H1 (cell line): ENCODE measurements around the gene TACR2. TPM values are rescaled to one million over a fixed set of nuclear protein-coding genes. Genes with fewer than 3 reads are reported as not detected.

ENCODE experiments used
- CTCF ChIA-PET: fragments of 300-600 bp; sonication (Branson Sonifier 250); formaldehyde crosslinking; loops from one replicate; lab custom pipeline; 2021; ENCODE audit not compliant: partially characterized antibody; lab: Charles Lee
- POLR2A ChIA-PET: fragments of 300-600 bp; sonication (Branson Sonifier 250); formaldehyde crosslinking; loops from one replicate; lab custom pipeline; 2021; ENCODE audit warnings: inconsistent platforms; ENCODE audit not compliant: partially characterized antibody; lab: Charles Lee
- DNase-seq, 2 experiments: peaks; one replicate each; pipeline versions ENCODE4 v3.0.0 to v3.0.0-alpha.2; 2010 to 2022; ENCODE audit warnings: low spot score in 2 of 2, low read depth in 1 of 2, mixed read lengths in 1 of 2
- FAIRE-seq: peaks from 2 replicates; lab custom pipeline; 2011; peaks lifted over from hg19 to GRCh38; lab: Jason Lieb, UNC
- H2AFZ ChIP-seq: 2 replicates; pipeline ENCODE4 v1.8.1; 2012; ENCODE audit warnings: low read length, inconsistent platforms
- H2AK5ac ChIP-seq: 2 replicates; pipeline ENCODE4 v1.6.1; 2013; ENCODE audit warnings: low read depth, low read length
- H2BK120ac ChIP-seq: replicated peaks from 2 replicates; pipeline ENCODE3; 2013; ENCODE audit warnings: low read depth, low read length, inconsistent platforms
- H2BK12ac ChIP-seq: 2 replicates; pipeline ENCODE4 v1.6.1; 2013; ENCODE audit warnings: low read depth, low read length
- H2BK15ac ChIP-seq: 2 replicates; pipeline ENCODE4 v1.6.1; 2013; ENCODE audit warnings: low read length
- H2BK20ac ChIP-seq: 2 replicates; pipeline ENCODE4 v1.6.1; 2013; ENCODE audit warnings: low read length
- H2BK5ac ChIP-seq: 2 replicates; pipeline ENCODE4 v1.6.1; 2013; ENCODE audit warnings: low read depth, low read length
- H3K14ac ChIP-seq: 2 replicates; pipeline ENCODE4 v1.6.1; 2013; ENCODE audit warnings: inconsistent platforms; ENCODE audit not compliant: insufficient read length
- H3K18ac ChIP-seq: 2 replicates; pipeline ENCODE4 v1.6.1; 2013; ENCODE audit warnings: low read length; ENCODE audit errors: extremely low read depth
- H3K23ac ChIP-seq: 2 replicates; pipeline ENCODE4 v1.6.1; 2013; ENCODE audit warnings: inconsistent platforms; ENCODE audit not compliant: insufficient read length
- H3K23me2 ChIP-seq: 2 replicates; pipeline ENCODE4 v1.6.1; 2013; ENCODE audit warnings: low read depth, low read length
- H3K27ac ChIP-seq: 2 replicates; pipeline ENCODE4 v1.6.1; 2011; ENCODE audit warnings: low read depth, low read length, inconsistent platforms
- H3K27me3 ChIP-seq, 4 experiments: replicated peaks in 1 of 4; 1 replicate in 1 of 4; 2 replicates in 3 of 4; pipeline versions ENCODE4 v1.6.1 to v1.8.1; 2011 to 2013; ENCODE audit warnings: low read length in 3 of 4, mild to moderate bottlenecking in 3 of 4, inconsistent platforms in 2 of 4, mixed read lengths in 2 of 4, moderate library complexity in 1 of 4; ENCODE audit not compliant: control insufficient read depth in 3 of 4, insufficient read depth in 3 of 4; ENCODE audit errors: extremely low read depth in 1 of 4
- H3K36me3 ChIP-seq, 4 experiments: 2 replicates each; pipeline versions ENCODE4 v1.6.1 to v1.8.1; 2011 to 2013; ENCODE audit warnings: mild to moderate bottlenecking in 4 of 4, low read length in 3 of 4, moderate library complexity in 2 of 4, control low read depth in 1 of 4, inconsistent platforms in 1 of 4; ENCODE audit not compliant: insufficient read depth in 4 of 4, control insufficient read depth in 2 of 4
- H3K4ac ChIP-seq: replicated peaks from 2 replicates; pipeline ENCODE3; 2013; ENCODE audit warnings: low read length, low read depth, mixed read lengths, inconsistent platforms; ENCODE audit not compliant: insufficient read length
- H3K4me1 ChIP-seq, 4 experiments: replicated peaks in 1 of 4; 1 replicate in 1 of 4; 2 replicates in 3 of 4; pipeline versions ENCODE4 v1.6.1 to v1.8.1; 2011 to 2013; ENCODE audit warnings: low read length in 3 of 4, inconsistent platforms in 2 of 4, mixed read lengths in 1 of 4; ENCODE audit not compliant: insufficient read depth in 4 of 4, control insufficient read depth in 3 of 4
- H3K4me2 ChIP-seq, 2 experiments: 2 replicates each; pipeline versions ENCODE4 v1.6.1 to v1.8.1; 2011 to 2013; ENCODE audit warnings: low read depth in 2 of 2, low read length in 2 of 2, control low read depth in 1 of 2, inconsistent platforms in 1 of 2, mild to moderate bottlenecking in 1 of 2; ENCODE audit not compliant: insufficient read depth in 1 of 2
- H3K4me3 ChIP-seq, 4 experiments: fragments of 200-600, 300-600 bp in 1 of 4; sonication (generic), shearing (Covaris generic), sonication (Bioruptor Twin) in 1 of 4; 2 replicates each; pipeline versions ENCODE4 v1.5.1 to v1.8.1; 2011 to 2016; ENCODE audit warnings: low read length in 4 of 4, low read depth in 3 of 4, control low read depth in 2 of 4, inconsistent platforms in 2 of 4, mild to moderate bottlenecking in 2 of 4, mixed read lengths in 1 of 4, moderate library complexity in 1 of 4; ENCODE audit not compliant: insufficient read depth in 2 of 4; ENCODE audit errors: extremely low read depth in 1 of 4
- H3K56ac ChIP-seq: replicated peaks from 2 replicates; pipeline ENCODE3; 2013; ENCODE audit warnings: low read depth, mild to moderate bottlenecking, mixed read lengths, low read length, inconsistent platforms; ENCODE audit not compliant: insufficient read length
- H3K79me1 ChIP-seq: 2 replicates; pipeline ENCODE4 v1.6.1; 2013; ENCODE audit warnings: low read depth, low read length, control low read depth
- H3K79me2 ChIP-seq, 2 experiments: 2 replicates each; pipeline versions ENCODE4 v1.6.1 to v1.8.1; 2012 to 2013; ENCODE audit warnings: low read length in 2 of 2, mild to moderate bottlenecking in 2 of 2, inconsistent platforms in 1 of 2; ENCODE audit not compliant: insufficient read depth in 2 of 2, control insufficient read depth in 1 of 2
- H3K9ac ChIP-seq, 4 experiments: replicated peaks in 1 of 4; 1 replicate in 1 of 4; 2 replicates in 3 of 4; pipeline versions ENCODE4 v1.6.1 to v1.8.1; 2011 to 2013; ENCODE audit warnings: low read depth in 3 of 4, low read length in 3 of 4, control low read depth in 2 of 4, mild to moderate bottlenecking in 2 of 4, moderate library complexity in 2 of 4, inconsistent platforms in 1 of 4; ENCODE audit errors: extremely low read depth in 1 of 4
- H3K9me3 ChIP-seq, 2 experiments: 2 replicates each; pipeline versions ENCODE4 v1.6.1 to v1.8.1; 2012 to 2013; ENCODE audit warnings: mild to moderate bottlenecking in 2 of 2, moderate library complexity in 2 of 2, control low read depth in 1 of 2, inconsistent platforms in 1 of 2, low read depth in 1 of 2, low read length in 1 of 2, mixed read lengths in 1 of 2; ENCODE audit not compliant: insufficient read depth in 2 of 2
- H4K20me1 ChIP-seq, 2 experiments: replicated peaks in 1 of 2; 2 replicates each; pipeline versions ENCODE3 to v1.8.1; 2011 to 2013; ENCODE audit warnings: inconsistent platforms in 2 of 2, low read length in 2 of 2, mild to moderate bottlenecking in 1 of 2; ENCODE audit not compliant: insufficient read depth in 2 of 2, control insufficient read depth in 1 of 2
- H4K5ac ChIP-seq: 2 replicates; pipeline ENCODE4 v1.6.1; 2013; ENCODE audit warnings: low read length, low read depth, mixed read lengths, inconsistent platforms; ENCODE audit not compliant: insufficient read length
- H4K8ac ChIP-seq: 2 replicates; pipeline ENCODE4 v1.8.0; 2013; ENCODE audit warnings: mild to moderate bottlenecking, moderate library complexity, low read length, inconsistent platforms; ENCODE audit not compliant: insufficient read depth; ENCODE audit errors: extremely low read depth
- H4K91ac ChIP-seq: replicated peaks from 2 replicates; pipeline ENCODE3; 2013; ENCODE audit warnings: low read length, mixed read lengths, inconsistent platforms; ENCODE audit not compliant: insufficient read length
- CHD1 ChIP-seq: IDR thresholded peaks from 2 replicates; pipeline ENCODE4 v1.6.1; 2012; ENCODE audit warnings: low read depth, low read length, improper control_type of control experiment
- EGR1 ChIP-seq: IDR thresholded peaks from 2 replicates; pipeline ENCODE4 v1.6.1; 2011; ENCODE audit warnings: low read depth, low read length, borderline replicate concordance
- GTF2F1 ChIP-seq: IDR thresholded peaks from 2 replicates; pipeline ENCODE4 v1.6.1; 2012; ENCODE audit warnings: low read depth, low read length, improper control_type of control experiment, borderline replicate concordance
- WGBS, 2 experiments: shearing (Covaris generic) in 1 of 2; methylation state at CpG; one replicate each; pipeline versions ENCODE4 v1.1.6 to v1.1.7; 2013 to 2015; ENCODE audit warnings: low lambda C conversion rate in 2 of 2, mixed read lengths in 2 of 2, inconsistent platforms in 1 of 2, low coverage in 1 of 2, missing lambda C conversion rate in 1 of 2; ENCODE audit not compliant: insufficient replicate concordance in 2 of 2, insufficient coverage in 1 of 2, insufficient read length in 1 of 2; ENCODE audit errors: extremely low coverage in 1 of 2, missing lambda C conversion rate in 1 of 2; 5-methylcytosine and 5-hydroxymethylcytosine counted together
- polyA plus RNA-seq, 7 experiments: library from polyadenylated mRNA; depleted of rRNA in 3 of 7; stranded (reverse) in 5 of 7; unstranded in 2 of 7; fragments of >200 nt in 5 of 7; fragments of 200-250 nt in 2 of 7; gene quantifications; 1 replicate in 5 of 7; 2 replicates in 1 of 7; 4 replicates in 1 of 7; pipeline versions ENCODE4 v1.2.1 to v1.2.3, GENCODE V29; 2011 to 2013; ENCODE audit warnings: missing spikeins in 2 of 7, mixed read lengths in 2 of 7
- total RNA-seq: library from RNA; stranded (reverse); fragmentation: NEBNext Ultra II Directional; extraction: Animal tissue kit (Norgen Biotek cat#: 25700); gene quantifications from 2 replicates; pipeline ENCODE4 v1.2.1, GENCODE V29; 2021
- TF ChIP-seq, protein P1 (sequence below), 3 experiments: IDR thresholded peaks; 1 replicate in 2 of 3; 2 replicates in 1 of 3; pipeline versions ENCODE4 v1.5.1 to v1.6.1; 2011; ENCODE audit warnings: low read length in 3 of 3, mild to moderate bottlenecking in 3 of 3, inconsistent platforms in 2 of 3, low read depth in 1 of 3, moderate library complexity in 1 of 3; ENCODE audit not compliant: insufficient read depth in 1 of 3; ENCODE audit errors: control extremely low read depth in 1 of 3

TACR2 gene
- total and polyA plus RNA-seq, 2 of the 8 experiments (the other 6 are each of a cell fraction or from before 2014, with no cell fraction given): 0.06 TPM; not detected in 1

DNA sequence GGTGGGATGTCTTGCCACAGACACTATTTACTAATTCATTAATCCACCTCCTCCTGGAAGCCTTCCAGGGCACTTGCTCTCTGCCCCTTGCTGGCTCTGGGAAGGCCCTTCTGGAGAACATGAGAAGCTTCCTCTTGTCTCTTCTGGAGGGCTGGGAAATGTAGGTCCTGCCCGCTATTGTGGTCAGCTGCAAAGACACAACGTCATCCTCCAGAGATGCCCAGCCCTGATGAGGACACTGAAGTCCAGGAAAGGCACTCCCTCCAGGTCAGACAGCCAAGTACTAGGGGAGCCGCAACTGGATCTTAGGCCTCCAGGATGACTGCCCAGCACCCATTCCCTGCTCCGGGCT lies 9.6 kb upstream of the TACR2 start:
- Histone ChIP-seq H4K5ac (no peak overlapping the region), H3K18ac (no peak overlapping the region), H3K23me2 (no peaks in the 10 kb centered on the region), H3K9me3 (no peaks in the 10 kb centered on the region), H3K4ac (no peak overlapping the region), H3K56ac (no peak overlapping the region), H4K91ac (no peak overlapping the region), H3K23ac (no peak overlapping the region), H4K8ac (peak overlapping the region; percentile 63), H3K27me3 (no peaks in the 10 kb centered on the region), H3K14ac (no peak overlapping the region), H3K9ac (no peak overlapping the region), H2BK5ac (no peak overlapping the region), H3K36me3 (no peaks in the 10 kb centered on the region), H2AFZ (no peak overlapping the region), H3K4me3 (no peak overlapping the region), H3K79me1 (no peaks in the 10 kb centered on the region), H2BK12ac (no peak overlapping the region), H2AK5ac (no peak overlapping the region), H3K4me2 (no peak overlapping the region), H3K79me2 (no peaks in the 10 kb centered on the region), H2BK120ac (no peak overlapping the region), H4K20me1 (no peaks in the 10 kb centered on the region), H2BK15ac (no peak overlapping the region), H3K4me1 (no peaks in the 10 kb centered on the region), H3K27ac (no peak overlapping the region), H2BK20ac (no peak overlapping the region)
- POLR2A ChIA-PET: no interaction called here
- CTCF ChIA-PET: interaction anchor here (0.6 to 16.6 kb wide), 9 partner anchors 8 to 532 kb away, joined by 3 to 150 read pairs (median 4); partner anchors contain the start of gene TSPAN15
- FAIRE-seq: no peak
- DNase-seq: no peak
- 82% methylated on average over 4 of the region's 4 CpGs; no CpG with 5 or more reads in 1 of the 2 experiments for WGBS, 2 experiments
- TF ChIP-seq, protein P1, sequence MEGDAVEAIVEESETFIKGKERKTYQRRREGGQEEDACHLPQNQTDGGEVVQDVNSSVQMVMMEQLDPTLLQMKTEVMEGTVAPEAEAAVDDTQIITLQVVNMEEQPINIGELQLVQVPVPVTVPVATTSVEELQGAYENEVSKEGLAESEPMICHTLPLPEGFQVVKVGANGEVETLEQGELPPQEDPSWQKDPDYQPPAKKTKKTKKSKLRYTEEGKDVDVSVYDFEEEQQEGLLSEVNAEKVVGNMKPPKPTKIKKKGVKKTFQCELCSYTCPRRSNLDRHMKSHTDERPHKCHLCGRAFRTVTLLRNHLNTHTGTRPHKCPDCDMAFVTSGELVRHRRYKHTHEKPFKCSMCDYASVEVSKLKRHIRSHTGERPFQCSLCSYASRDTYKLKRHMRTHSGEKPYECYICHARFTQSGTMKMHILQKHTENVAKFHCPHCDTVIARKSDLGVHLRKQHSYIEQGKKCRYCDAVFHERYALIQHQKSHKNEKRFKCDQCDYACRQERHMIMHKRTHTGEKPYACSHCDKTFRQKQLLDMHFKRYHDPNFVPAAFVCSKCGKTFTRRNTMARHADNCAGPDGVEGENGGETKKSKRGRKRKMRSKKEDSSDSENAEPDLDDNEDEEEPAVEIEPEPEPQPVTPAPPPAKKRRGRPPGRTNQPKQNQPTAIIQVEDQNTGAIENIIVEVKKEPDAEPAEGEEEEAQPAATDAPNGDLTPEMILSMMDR (IDR thresholded peaks at IDR 0.05; ENCODE audit: control extremely low read depth in 1 of 3, insufficient read depth in 1 of 3, low read depth in 1 of 3, low read length in 3 of 3): no peak
- TF ChIP-seq EGR1 (no peak), CHD1 (no peak), GTF2F1 (no peak)
